DMS53 treated with DMSO at 0.1 percent for 48 hours (cell line): Measurements from ENCODE around the gene TCF4.

Experiments
- DNase-seq: peaks from one replicate; lab custom pipeline; 2025; ENCODE audit not compliant: unreplicated experiment; lab: John Stamatoyannopoulos, UW

The TCF4 gene

DNA sequence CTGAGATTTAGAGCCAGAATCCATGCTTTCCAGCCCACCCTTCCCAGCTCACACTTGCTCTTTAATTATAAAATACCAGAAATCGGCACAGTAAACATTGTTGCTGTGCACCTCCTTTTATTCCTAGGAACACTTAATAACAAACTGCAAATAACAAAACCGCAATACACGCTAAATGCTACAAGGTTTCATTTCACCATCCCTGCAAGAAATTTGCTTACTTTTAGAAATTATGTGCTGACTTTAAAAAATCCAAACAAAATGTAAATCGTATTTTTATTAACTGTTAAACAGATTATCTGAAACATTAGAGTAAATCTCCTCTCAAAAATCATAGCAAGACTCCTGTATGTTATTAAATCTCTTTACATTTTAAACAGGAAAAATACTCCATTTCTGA, 79.3 kb downstream of the TCF4 start:
- no peak for DNase-seq

DNA sequence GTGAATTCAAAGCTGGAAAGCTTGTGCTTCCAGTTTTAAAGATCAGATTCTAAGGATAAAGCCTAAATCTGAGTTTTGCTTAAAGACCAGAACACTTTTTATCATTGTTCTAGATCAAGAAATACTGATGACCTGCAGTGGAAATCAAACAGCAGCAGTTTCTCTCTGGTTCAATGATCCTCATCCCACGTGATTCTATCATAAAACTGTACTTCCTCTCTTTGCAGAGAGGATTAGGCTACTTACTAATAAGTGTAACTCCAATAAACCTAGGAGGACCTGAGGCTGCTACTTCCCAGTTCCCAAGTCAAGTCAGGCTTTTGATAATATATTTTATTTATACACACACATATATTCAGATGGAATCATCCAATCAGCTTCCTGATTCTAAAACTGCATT, 81.9 kb downstream of the TCF4 start:
- DNase-seq = no peak

DNA sequence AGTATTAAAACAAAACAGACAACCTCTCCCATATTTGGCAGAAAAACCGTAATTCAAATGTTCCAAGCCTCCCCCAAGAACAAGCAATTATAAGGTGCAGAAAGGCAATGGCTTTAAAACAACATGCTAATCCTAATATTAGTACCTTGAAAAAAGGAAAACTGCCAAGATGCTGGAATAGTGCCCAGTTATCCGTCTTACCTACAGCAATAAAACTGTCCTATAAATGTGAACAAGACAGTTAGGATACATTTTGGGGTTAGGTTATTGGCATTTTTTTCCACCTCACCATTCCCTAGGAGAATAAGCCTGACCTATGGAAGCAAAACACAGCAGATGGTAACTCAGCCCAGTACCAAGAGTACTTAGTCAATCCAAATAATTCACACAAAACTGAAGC, 83.2 kb downstream of the TCF4 start:
- no peak for DNase-seq

DNA sequence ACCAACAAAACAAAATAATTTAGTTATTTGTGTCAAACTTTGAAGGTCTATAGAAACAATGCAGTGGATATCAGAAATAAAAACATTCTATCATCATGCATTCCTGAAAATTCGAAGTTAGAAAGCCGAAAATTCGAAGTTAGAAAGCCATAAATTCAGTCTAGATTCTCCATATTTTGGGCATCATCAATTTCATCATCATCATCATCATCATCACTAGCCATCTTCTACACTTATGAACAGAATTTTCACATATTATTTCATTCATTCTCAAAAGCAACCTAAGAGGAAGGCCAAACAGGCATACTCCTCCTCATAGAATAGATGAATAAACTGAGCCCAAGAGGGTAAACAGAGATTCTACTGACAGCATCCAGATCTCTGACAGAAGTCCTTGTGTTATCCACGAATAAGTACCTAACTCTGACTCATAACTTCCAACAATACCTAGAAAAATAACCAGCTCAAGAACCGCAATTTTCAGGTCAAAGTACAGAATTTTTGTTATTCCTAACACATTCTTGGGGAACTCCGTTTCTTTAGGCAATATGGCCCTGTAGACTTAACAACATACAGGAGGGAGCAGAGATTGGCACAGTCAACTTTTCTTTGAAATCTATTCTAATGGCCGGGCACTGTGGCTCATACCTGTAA, 84.7 kb downstream of the TCF4 start:
- no peak for DNase-seq

DNA sequence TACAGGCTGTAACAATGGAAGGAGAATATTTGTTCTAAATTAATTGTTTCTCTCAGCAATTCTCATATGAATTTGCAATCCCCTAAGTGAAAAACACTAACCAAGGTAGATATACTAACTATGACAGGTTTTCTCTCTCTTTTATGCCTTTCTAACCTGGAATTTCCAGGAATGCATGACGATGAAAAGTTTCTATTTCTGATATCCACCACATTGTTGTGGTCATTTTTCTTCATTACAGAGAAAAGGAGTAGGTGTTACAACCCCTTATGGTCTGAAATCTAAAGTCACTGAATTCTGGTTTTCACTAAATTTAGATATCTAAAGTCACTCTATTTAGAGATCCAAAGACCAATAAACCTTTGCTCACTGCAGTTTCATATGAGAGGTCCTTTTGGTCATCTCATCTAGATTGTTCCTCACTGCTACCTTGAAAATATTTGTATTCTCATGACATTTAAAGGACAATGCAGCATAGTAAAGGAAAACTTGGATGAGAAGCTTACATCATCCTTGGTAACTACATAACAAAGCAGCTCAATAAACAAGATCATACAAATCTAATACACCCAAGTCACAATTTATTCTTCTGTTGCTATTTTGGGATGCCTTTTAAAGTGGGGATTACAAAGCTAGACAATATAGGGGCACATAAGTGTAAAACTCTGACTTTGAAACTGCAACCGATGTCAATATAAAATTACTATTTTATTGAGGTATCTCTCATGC, 85.8 kb downstream of the TCF4 start:
- DNase-seq = no peak

DNA sequence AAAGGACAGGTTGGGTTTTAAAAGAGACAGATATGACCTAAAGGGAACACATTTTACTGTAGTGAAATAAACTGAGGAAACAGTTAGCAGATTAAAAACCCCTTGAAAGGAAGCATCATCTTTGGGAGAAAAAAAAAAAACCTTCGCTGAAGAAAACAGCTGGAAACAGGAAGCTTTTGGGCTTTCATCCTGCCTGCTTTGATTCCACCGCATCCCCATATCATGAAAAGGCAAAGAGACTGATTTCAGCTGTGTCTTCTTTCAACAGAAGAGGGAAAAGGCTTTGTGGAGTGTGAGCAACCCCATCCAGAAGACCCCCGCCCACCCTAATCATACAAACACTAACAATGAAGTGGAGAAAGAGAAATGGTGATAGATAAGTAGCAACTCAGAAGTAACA, 86.4 kb downstream of the TCF4 start:
- DNase-seq = no peak

DNA sequence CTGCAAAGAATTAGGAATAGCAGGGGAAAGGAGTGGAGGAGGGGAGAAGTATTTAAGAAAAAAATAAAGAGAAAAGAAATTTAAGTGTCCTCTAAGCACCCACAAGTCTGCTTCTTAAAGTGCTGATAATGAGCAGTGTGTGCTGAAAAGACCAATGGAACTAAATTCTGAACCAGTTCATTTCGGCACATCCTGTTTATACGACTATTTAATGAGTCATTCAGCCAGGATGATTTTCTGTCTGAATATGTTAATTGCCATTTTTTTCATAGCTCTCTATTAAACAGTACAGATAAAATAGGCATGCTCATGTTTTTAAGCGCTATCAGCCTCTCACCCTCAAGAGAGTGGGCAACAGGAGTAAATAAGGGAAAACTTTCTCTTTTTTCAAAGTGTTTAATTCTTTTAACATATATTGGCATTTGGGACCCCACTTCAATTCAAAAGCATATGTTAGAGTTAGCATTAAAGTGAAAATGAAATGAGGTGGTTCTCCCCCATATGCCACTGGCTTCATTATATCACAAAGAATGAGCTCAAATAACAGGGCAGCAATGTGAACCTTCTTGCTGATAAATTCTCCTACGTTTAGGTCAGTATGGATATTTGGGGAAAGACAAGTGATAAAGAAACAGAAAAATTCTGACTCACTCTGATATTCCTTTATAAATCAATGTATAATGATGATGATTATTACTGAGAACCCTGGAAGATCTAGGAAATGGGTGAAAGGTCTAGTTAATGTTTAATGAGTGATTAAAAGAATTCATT, 87.5 kb downstream of the TCF4 start:
- no peak for DNase-seq

DNA sequence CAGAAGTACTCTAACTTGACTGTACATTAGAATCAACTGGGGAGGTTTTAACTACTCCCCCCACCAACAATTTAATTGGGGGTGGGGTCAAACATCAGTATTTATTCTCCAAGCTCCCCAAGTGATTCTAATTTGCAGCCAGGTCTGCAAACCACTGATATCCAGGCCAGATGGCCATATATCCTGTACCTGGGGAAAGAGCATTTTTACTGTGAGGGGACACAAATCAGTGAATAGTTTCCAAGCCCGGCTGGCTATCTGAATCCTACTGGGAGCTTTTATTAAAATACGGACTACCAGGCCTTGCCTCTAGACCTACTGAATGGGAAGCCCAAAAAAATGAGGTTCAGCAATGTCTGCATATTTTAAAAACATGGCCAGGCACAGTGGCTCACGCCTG, 88.5 kb downstream of the TCF4 start:
- DNase-seq = no peak

DNA sequence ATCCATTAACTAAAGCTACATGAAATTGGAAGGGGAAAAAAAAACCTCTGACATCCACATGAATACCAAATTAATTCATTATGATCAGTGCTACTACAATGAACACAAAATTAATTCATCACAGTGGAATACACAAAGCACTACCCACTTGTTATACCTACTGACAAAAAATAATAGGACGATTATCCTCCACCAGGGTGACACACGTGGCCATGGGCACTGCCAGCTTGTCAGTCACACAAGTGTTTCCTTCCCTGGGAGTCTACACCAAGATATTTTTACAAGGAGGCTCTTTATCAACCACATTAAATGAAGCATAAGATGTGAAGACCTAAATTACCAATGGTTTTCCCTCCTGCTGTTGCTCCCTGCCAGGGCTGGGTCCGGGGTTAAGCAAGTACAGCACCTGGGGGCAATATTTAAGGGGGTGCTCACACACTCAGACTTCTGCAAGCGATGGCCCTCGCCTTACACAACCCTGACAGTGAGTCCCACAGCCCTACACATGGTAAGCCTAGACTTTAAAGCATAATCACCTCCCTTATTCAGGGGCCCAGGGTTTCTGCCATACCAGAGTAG, 90.1 kb downstream of the TCF4 start:
- DNase-seq = no peak

DNA sequence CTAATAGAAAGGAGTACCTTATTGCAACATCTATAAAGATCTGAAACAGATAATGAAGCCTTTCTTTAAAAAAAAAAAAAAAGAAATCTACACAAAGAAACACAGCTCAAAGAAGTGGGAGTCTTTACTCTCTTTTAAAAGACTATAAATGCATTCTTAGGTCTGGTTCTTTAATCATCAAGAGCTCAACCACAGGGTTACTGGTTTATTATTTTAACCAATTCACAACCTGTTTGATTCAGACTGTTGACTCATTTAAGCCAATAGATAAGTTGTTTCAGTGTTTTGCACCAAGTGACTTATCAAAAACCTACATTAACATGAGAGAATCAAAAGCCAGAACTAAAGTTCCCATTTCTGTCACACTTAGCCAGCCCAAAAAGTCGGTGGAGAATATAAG, 93.1 kb downstream of the TCF4 start:
- no peak for DNase-seq

DNA sequence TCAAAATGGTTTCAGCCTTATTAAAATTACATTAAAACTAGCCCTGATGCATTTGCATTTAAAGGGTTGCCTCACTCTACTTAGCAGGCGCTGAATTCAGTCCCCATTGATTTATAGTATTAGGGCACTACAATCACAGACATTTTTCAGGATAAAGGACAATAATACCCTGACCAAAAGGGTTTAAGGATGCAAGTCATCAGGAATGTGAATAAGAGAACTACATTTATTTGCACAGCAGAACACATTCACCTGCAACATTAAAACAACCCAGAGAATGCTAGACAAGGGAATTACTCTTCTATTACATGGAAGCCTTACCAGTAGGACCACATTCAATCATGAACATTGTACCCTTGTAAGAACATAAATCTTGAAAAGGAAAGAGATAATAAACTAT, 93.6 kb downstream of the TCF4 start:
- no peak for DNase-seq

DNA sequence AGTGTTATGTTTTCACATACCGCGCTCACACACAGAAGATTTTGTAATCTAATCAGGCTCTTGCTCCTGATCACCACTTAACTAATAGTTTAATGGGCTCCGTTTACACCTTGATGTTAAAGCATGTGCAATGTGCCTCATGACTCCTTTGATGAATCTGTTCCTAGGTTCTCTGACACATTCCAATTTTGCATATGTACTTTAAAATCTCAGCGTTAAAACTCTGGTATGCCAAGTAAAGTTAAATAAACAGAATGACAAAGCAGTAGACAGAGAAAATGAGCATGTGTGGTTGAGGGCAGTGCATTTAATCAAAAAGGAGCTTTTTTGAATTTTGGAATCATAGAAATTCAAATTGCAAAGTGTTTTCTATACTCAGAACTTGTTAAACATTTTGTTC, 96.4 kb downstream of the TCF4 start:
- DNase-seq = no peak

DNA sequence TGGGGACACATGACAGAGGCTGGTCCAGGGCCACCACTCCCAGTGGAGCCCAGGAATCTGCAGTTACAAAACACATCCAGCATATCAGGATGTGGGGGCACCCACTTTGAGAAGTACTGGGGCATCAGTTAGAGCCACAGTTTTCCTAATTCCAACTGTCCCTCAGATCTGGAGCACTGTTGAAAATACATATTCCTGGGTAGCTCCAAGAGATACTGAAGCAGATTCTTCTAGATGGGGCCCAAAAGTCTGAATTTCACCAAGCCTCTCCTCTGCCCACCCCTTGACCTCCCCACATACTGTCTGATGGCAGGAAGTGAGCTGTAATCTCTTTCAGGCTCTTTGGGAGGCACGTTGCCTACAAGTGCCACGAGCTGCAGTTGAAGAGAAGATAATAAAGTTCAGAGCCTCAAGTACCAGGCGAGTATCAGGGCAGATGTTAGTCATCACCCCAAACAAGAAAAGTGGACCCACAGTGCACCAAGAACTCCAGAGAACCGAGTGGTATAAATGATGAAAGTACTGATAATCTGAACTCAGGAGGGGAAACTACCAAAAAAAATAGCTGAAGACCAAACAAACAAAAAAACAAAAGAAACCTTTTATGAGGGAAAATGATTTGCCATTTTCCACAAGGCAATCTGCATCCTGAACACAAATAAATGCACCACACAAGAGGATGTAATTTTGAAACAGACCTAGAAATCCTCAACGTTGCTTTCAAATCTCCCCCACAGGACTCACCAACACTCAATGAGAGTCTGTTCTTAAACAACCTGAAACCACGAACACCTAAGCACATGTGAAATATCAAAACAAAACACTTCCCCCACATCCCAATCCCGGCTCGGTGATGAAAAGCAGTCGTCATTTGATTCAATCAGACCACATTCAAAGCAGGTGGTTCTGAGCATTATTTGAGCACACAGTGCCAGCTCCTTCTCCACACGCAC, 98.7 kb downstream of the TCF4 start:
- DNase-seq = no peak

DNA sequence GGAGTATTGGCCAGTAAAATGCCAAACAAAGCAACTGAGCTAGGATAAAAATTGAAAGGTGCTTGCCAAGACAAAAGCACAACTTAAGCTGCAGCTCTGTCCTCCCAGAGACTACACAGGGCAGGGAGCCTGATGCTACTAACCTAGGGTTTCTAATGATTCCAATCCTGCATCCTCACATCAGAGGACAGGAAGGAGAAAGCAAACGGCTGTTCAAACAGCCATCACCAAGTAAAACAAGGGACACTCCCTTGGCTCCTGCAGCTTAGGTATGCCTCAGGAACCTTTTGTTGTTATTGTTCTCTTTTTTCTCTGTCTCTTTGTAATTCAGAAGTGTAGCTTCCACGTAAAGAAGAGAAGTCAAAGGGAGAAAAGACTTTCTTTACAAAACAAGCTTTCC, 99.5 kb downstream of the TCF4 start:
- DNase-seq = no peak

DNA sequence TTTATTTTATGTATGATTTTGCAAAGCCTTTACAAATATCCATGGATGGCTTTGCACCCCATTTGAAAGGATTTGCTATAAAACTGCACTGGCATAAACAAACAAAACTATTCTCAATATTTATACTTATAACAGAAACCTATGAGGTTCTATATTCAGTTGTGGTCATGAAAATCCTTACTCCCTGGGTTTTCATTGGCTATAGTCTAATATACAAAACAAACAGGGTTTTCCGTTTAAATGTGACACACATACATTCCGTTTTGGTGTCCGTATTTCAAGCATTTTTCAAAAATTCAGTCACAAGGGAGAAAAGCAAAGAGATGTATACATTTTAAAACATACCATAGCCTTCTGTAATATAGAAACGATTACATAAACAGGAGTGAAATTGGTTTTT, 100.0 kb downstream of the TCF4 start:
- no peak for DNase-seq

DNA sequence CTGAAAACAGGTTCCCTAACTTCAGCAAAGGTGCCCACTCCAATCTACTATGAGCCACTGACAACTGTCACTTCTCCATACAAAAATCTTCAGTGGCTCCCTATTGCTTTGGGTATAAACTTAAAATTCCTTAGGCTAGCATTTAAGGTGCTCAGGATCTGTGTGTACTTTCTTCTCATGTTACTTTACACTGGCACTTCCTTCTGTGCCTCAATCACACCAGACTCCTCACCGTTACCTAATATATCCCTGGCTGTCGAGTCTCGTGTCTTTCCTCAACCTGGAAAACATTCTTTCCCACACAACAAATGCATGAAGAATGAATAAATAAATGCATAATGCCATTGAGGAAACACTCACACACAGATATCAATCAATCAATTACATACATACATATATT, 101.1 kb downstream of the TCF4 start:
- DNase-seq = no peak

DNA sequence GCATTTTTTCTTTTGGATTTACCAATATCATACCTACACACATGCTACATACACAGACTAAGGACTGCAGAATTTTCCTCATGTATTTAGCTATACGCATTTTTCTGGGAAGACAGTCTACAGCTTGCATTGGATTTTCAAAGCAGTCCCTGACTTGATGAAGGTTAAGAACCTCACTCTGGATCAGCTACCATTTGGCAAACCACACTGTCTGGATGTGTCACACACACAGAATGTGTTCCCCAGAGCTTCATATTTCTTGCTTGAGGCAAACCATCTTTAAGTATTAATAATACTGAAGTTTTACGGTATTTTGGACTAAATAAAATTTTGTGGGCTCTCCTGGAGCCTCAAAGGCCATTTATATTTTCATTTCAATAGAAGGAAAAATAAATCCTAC, 102.3 kb downstream of the TCF4 start:
- no peak for DNase-seq

DNA sequence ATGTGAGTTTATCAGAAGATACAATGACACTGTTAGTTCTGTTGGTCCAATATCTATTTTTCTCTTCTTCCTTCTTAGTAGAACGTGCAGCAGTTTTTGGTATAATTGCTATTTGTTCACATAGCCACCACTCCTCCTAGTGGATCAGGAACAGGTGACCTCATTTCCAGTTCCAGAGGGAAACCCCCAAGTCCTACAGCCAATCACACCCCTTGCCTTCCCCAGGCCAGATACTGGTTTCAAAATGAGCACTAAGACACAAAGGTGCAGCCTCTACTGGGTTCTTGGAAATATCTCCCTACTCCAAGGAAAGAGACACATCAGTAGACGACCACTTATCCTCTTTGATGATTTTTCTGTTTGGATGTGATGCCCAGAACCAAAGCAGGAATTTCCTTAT, 103.2 kb downstream of the TCF4 start:
- DNase-seq = no peak

DNA sequence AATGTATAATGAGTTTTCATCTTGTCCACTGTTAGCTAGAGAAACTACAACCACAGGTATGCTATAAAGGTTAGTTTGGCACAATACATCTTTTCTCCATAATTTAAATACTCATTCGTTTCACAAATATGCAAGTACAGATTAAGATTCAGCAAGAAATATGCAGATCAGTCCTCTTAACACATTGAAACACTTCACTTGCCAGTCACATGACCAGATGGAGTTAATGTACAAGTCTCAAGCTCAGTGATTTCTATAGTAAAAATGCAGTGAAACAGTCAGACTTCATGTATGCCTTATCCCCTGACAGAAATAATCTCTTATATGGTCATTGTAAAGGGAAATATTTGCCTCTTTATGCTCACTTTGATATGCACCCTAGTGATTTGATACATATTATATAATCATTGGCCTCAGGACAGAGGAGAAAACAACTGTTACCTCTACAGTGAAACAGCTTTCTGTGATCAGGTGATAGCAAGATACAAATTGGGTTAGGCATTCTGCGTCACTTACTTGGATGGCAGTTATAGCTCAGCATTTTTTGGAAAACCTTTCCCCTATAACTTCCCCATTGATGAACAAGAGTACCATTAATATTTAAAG, 104.6 kb downstream of the TCF4 start:
- DNase-seq = no peak

DNA sequence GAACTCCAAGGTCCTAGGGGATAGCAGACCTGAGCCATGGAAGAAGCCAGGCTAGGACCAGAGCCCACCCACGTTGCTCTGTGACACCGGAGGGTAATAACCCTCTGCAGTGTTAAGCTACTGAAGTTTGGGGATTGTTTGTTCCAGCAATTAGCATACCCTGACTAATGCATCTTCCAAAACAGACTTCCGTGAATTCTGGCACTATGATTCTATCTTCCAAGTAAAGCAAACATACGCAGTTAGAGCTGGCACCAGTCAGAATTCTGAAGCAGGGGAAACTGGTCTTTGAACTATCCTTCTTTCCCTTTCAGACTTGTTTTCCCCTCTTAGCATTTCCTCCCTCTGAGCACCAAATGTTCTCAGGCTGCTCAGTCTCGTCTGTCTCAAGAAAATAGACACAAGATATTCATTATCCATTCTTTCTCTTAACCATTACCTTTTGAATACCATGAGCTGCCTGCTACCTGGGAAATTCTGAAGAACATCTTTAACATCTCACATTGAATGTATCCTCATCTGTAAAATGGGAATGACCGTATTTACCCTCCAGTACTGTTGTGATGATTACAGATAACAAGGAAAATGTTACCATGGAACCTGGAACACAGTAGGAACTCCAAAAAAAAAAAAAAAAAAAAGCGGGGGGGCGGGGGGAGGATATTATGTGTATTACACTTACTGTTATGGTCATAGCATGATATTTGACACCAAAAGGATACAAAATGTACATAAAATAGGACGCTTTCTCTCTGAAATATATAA, 108.2 kb downstream of the TCF4 start:
- no peak for DNase-seq
